ENCODE measurements around the gene HIBADH.

Gene HIBADH

DNA sequence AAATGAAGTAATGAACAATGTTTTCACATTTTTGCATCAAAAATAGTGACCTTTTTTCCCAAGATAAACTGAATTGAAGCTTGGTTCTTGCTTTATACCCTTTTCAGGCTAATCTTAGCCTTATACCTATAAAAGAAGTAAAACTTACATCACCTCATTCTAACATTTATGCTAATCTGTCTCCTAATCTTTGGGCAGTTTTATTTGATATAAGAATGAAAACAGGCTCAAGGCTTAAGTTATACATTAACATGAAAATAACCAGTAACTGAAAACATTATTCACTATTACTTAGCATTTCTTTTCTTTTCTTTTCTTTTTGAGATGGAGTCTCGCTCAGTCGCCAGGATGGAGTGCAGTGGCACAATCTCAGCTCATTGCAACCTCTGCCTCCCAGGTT is 113.1 kb downstream of the HIBADH start:
- peak overlapping the region; percentile 40; the same call in 1 of the 2 replicates for H3K27ac ChIP-seq
- no peak for TF ChIP-seq ZFX (IDR thresholded peaks at IDR 0.05)
- TF ChIP-seq, protein P1, sequence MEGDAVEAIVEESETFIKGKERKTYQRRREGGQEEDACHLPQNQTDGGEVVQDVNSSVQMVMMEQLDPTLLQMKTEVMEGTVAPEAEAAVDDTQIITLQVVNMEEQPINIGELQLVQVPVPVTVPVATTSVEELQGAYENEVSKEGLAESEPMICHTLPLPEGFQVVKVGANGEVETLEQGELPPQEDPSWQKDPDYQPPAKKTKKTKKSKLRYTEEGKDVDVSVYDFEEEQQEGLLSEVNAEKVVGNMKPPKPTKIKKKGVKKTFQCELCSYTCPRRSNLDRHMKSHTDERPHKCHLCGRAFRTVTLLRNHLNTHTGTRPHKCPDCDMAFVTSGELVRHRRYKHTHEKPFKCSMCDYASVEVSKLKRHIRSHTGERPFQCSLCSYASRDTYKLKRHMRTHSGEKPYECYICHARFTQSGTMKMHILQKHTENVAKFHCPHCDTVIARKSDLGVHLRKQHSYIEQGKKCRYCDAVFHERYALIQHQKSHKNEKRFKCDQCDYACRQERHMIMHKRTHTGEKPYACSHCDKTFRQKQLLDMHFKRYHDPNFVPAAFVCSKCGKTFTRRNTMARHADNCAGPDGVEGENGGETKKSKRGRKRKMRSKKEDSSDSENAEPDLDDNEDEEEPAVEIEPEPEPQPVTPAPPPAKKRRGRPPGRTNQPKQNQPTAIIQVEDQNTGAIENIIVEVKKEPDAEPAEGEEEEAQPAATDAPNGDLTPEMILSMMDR (conservative IDR thresholded peaks at IDR 0.05): no peak

DNA sequence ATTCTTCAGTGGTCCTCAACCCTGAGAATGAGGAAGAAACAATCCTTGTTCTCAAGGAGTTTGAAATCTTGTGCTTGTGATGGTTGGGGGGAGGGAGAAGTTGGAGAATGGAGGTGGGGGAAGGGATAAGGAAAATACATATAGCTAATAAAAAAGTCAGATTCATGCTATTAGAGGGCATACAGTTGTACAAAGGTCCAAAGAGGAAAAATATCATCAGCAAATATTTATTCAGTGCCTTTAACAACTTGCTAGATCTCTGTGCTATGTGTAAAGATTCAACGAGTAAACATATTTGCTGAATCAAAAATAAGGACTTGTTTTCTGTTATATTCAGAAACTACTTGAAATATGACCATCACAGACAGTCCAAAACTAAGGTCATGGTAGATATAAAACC is 114.4 kb downstream of the HIBADH start:
- H3K27ac ChIP-seq: no peak overlapping the region
- TF ChIP-seq, protein P1 (conservative IDR thresholded peaks at IDR 0.05): no peak
- no peak for TF ChIP-seq ZFX (IDR thresholded peaks at IDR 0.05)

DNA sequence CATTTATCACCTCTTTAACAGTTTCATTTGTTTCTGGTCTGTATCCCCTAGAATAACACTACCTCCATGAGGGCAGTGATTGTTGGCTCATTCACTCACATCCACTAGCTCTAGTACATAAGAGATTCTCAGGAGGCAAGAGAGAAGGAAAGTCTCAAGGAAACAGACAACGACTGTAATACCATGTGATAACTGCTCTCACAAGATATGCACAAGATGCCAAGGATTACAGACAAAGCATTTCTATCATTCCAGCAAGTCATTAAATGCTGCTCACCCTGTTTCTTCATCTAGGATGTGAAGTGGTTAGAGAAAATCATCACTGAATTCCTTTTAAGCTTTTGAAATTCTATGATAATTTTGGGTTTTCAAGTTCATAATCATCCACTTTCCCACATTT is 115.3 kb downstream of the HIBADH start:
- H3K27ac ChIP-seq: no peak overlapping the region
- no peak for TF ChIP-seq ZFX (IDR thresholded peaks at IDR 0.05)
- TF ChIP-seq, protein P1 (conservative IDR thresholded peaks at IDR 0.05): no peak

DNA sequence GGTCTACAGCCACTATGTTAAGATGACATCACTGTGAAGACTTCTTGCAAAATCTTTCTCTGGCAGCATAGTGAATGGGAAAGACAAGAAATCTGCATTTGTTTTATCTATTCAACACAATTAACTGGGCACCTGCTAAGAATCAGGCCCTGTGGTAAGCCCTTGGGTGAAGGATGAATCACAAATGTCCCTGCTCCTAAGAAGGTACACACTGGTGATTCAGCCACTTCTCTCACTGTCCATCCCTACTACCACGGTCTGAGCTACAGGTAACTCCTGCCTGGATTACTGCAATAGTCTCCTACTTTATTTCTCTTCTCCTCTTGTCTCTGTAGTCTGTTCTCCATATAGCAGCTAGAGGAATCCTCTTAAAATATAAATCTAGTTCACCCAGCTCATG is 116.1 kb downstream of the HIBADH start:
- no peak for TF ChIP-seq ZFX (IDR thresholded peaks at IDR 0.05)
- TF ChIP-seq, protein P1 (conservative IDR thresholded peaks at IDR 0.05): no peak

DNA sequence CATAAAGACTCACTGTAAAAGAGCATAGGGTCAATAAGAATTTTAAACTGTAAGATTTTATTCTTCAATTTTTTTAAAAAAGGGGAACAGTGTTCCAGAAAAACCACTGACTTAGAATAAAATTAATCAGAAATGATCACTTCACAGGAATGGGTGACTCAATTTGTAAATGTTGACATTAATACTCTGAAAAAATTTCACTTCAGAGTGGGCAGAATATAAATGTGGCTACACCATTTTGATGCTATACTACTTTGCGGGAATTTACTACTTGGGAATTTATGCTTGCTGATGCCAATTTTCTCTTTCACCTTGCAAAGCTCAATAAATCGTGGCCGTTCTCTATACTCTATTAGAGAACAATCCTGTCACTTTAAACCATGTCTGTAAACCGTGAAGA is 126.9 kb downstream of the HIBADH start:
- no peak overlapping the region for H3K27ac ChIP-seq
- TF ChIP-seq ZFX (IDR thresholded peaks at IDR 0.05): no peak
- TF ChIP-seq, protein P1 (conservative IDR thresholded peaks at IDR 0.05): no peak

More for the DNA sequence above, 116.1 kb downstream of the HIBADH start:
- no peak overlapping the region for H3K27ac ChIP-seq

DNA sequence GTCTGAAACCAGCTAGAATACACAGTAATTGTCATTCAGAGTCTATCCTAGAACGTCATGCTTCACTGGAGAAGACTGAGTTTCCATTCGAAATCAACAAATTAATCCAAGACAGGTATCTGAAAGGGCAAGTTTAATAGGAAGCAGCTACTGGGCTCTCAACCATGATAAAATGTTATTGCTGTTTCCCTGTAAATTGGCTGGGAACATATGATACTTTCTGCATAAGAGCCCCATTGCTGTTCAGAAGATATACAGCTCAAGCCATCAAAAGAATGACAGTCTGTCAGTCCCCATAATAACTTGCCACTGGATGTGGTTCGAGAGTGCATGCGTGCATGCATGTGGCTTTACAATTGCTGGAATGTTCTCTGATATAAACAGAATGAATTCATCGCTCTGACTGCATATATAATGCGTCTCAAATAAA is 129.0 kb downstream of the HIBADH start:
- H3K27ac ChIP-seq: no peak overlapping the region
- TF ChIP-seq, protein P1 (conservative IDR thresholded peaks at IDR 0.05): no peak
- TF ChIP-seq ZFX (IDR thresholded peaks at IDR 0.05): no peak

DNA sequence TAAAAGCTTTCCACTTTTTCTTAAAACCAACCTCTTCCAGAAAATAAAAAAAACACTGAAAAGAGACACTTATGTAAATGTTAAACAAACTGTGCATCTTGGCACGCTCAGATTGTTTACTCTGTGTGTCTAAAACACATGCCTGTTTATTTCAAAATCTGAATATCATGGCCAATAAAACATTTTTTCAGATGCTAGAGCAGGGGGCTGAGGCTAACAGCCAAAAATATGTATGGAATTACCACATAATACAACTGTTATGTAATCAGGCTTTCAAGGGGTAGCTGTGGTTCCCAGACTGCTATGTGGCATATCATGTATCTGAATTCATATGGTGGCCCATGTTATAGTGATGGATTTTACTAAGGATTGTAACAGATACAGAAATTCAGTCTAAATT is 130.4 kb downstream of the HIBADH start:
- TF ChIP-seq ZFX (IDR thresholded peaks at IDR 0.05): no peak
- H3K27ac ChIP-seq: no peak overlapping the region

DNA sequence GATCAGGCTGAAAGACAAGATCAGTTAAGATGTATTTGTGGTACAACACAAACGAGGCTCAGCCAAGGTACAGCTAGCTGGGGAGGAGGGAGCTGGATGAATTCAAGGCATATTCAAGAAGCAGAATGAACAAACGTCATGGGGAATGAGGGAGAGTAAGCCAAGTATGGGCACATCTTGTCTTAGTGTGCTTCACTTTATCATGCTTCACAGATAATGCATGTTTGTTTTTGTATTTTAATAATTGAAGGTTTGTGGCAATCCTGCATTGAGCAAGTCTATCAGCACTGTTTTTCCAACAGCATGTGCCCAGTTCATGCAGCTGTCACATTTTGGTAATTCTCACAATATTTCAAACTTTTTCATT is 135.4 kb downstream of the HIBADH start:
- peak overlapping the region; percentile 91 for H3K27ac ChIP-seq
- TF ChIP-seq, protein P1 (conservative IDR thresholded peaks at IDR 0.05): no peak
- TF ChIP-seq ZFX (IDR thresholded peaks at IDR 0.05): no peak

Data from C4-2B (cell line).